GM23338 (cell line): ENCODE measurements around the gene NAPA.

Source experiments
- CREB1 ChIP-seq: fragments of 250-450 bp; sonication (Bioruptor Pico); IDR thresholded peaks from 2 replicates; pipeline ENCODE4 v1.5.0; 2020; ENCODE audit warnings: low read depth, mild to moderate bottlenecking, moderate library complexity
- CTCF ChIP-seq, 2 experiments: fragments of 200-600 bp in 1 of 2; sonication (generic) in 1 of 2; conservative IDR thresholded peaks; 2 replicates each; pipeline versions ENCODE4 v1.5.1 to v1.6.1; 2016 to 2017; ENCODE audit warnings: antibody characterized with exemption in 2 of 2, low read depth in 2 of 2, mild to moderate bottlenecking in 2 of 2, moderate library complexity in 1 of 2
- EZH2 ChIP-seq: fragments of 200-600 bp; sonication (generic); IDR thresholded peaks from one replicate; pipeline ENCODE4 v1.8.0; 2017; ENCODE audit warnings: antibody characterized with exemption, mild to moderate bottlenecking, low read depth; ENCODE audit not compliant: unreplicated experiment
- EZH2phosphoT487 ChIP-seq: fragments of 200-600 bp; sonication (generic); IDR thresholded peaks from one replicate; pipeline ENCODE4 v1.8.1; 2018; ENCODE audit warnings: antibody characterized with exemption; ENCODE audit not compliant: unreplicated experiment
- JUNB ChIP-seq: IDR thresholded peaks from one replicate; pipeline ENCODE4 v1.6.1; 2016; ENCODE audit warnings: antibody characterized with exemption; ENCODE audit not compliant: unreplicated experiment
- NANOG ChIP-seq: IDR thresholded peaks from 2 replicates; pipeline ENCODE4 v1.6.1; 2016; ENCODE audit warnings: antibody characterized with exemption, borderline replicate concordance
- POLR2AphosphoS5 ChIP-seq: IDR thresholded peaks from 2 replicates; pipeline ENCODE4 v1.6.1; 2016; ENCODE audit warnings: antibody characterized with exemption, low read depth
- REST ChIP-seq: IDR thresholded peaks from one replicate; pipeline ENCODE4 v1.6.1; 2018; ENCODE audit warnings: antibody characterized with exemption; ENCODE audit not compliant: unreplicated experiment
- STAT1 ChIP-seq: IDR thresholded peaks from one replicate; pipeline ENCODE4 v1.6.1; 2016; ENCODE audit warnings: antibody characterized with exemption; ENCODE audit not compliant: unreplicated experiment
- ZNF114 ChIP-seq: fragments of 250-450 bp; sonication (Bioruptor Pico); IDR thresholded peaks from 2 replicates; pipeline ENCODE4 v1.5.0; 2020; ENCODE audit warnings: mild to moderate bottlenecking, moderate library complexity
- ZNF331 ChIP-seq: fragments of 250-450 bp; sonication (Bioruptor Pico); IDR thresholded peaks from 2 replicates; pipeline ENCODE4 v1.5.0; 2020; ENCODE audit warnings: low read depth, mild to moderate bottlenecking, moderate library complexity
- ZNF462 ChIP-seq: fragments of 250-450 bp; sonication (Bioruptor Pico); IDR thresholded peaks from 2 replicates; pipeline ENCODE4 v1.5.0; 2020; ENCODE audit warnings: mild to moderate bottlenecking, moderate library complexity

- TF ChIP-seq POLR2AphosphoS5 (no peak), CTCF (conservative IDR thresholded peaks at IDR 0.05; ENCODE audit: low read depth in 2 of 2) (no peak), CREB1 (CRISPR knock-in tag) (no peak), JUNB (no peak), REST (no peak), EZH2 (no peak), EZH2phosphoT487 (no peak), ZNF331 (no peak), ZNF114 (CRISPR knock-in tag) (no peak), ZNF462 (CRISPR knock-in tag) (no peak), STAT1 (no peak), NANOG (no peak)
Observed at GRCh38 chr19:47534628-47535027, 19.8 kb upstream of the NAPA start.
